SH-SY5Y (cell line): ENCODE measurements around the gene KISS1.

Experiments used
- GATA2 ChIP-seq: IDR thresholded peaks from 2 replicates; pipeline ENCODE4 v1.6.1; 2011; ENCODE audit warnings: mild to moderate bottlenecking, low read depth, low read length
- GATA3 ChIP-seq: IDR thresholded peaks from 2 replicates; pipeline ENCODE4 v1.6.1; 2011; ENCODE audit warnings: low read depth, mild to moderate bottlenecking, low read length, moderate library complexity

Gene KISS1

DNA sequence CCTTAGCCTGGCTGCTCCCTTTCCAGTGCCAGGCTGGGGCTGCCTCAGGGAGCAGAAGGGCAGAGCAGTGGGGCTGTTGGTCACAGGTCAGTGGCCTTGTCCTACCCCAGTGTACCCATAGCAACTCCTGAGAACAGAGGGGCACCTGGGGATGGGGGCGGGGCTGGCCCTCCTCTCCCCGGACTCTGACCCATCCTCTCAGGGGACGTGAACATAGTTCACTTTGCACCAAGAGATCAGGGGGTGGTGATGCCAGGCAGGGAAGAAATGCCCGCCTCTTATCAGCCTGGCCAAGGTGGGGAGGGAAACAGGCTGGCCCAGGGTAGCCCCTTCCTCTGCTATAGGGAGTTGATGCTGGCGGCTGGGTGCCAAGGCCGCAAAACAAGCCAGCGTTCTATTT is 49.3 kb downstream of the KISS1 start:
- TF ChIP-seq GATA3 (no peak), GATA2 (no peak)

DNA sequence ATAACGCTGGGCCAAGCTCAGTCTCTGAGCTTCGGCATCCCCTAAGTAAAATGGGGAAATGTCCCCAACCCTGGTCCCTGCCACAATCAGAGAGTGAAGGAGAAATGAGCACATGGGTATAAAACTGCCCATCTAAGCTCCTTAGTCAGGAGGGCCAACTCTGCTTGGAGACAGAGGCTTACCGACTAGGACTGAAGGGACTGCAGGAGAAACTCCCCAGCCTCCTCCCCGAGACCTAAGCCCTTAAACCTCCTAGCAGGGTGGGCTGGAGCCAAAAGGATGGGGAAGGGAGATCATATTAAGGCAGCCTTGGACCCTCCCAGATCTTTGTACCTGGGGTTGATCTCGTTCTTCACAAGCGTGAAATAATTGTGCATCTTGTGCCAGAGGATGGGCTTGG is 50.0 kb downstream of the KISS1 start:
- TF ChIP-seq GATA2 (no peak), GATA3 (no peak)

DNA sequence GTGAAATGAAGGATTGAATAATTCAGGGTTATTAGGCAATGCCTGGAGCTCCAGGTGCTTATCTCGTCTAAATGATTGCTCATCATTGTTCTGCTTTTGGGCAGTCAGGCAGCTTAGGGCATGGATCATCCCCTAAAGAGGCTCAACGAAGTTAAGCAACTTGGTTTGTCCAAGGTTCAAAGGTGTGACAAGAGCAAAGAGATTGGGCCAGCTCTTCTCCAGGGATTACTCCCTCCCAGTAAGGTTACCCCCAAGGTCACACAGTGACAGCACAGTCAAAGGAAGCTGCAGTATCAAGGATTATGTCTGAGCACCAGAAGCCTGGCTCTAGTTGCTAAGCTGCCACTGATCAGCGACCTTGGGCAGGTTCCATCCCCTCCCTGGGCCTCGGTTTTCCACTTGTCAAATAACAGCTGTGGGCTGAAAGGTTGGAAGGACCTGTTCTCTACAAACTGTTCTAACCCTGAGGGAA is 51.2 kb downstream of the KISS1 start:
- no peak for TF ChIP-seq GATA2
- no peak for TF ChIP-seq GATA3

DNA sequence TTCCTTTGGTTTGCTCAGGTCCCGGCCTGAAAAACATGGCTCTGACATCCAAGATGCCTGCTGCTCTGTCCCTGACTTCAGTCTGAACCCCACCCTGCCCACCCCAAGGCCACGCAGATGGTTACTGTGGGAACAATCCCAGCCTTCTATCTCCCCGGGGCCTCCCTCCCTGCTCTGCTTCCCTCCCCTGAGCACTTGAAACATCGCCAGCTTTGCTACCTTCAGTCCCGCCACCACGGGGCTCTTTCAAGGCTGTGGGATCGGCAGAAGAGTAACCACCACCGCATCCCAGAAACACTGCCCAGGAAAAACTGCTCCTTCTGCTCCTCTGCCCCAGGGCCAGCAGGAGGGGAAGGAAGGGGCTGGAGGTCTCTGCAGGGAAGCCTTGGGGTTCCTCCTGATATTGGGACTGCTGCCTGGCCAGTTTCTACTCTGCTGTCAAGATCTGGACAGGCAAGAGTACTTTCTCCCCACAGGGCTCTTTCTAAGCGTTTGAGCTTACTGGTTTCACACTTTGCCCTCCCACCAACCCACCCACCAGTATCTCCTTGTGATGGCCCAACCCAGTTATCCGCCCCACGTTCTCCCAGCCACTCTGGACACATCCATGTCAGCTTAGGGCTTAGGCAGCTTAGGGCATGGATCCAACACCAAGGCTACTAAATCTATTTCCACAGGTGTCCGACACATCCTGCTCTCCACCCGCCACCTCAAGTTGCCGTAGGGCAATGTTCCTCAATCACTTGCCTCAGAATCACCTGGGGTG is 52.8 kb downstream of the KISS1 start:
- TF ChIP-seq GATA3 (no peak), GATA2 (no peak)

DNA sequence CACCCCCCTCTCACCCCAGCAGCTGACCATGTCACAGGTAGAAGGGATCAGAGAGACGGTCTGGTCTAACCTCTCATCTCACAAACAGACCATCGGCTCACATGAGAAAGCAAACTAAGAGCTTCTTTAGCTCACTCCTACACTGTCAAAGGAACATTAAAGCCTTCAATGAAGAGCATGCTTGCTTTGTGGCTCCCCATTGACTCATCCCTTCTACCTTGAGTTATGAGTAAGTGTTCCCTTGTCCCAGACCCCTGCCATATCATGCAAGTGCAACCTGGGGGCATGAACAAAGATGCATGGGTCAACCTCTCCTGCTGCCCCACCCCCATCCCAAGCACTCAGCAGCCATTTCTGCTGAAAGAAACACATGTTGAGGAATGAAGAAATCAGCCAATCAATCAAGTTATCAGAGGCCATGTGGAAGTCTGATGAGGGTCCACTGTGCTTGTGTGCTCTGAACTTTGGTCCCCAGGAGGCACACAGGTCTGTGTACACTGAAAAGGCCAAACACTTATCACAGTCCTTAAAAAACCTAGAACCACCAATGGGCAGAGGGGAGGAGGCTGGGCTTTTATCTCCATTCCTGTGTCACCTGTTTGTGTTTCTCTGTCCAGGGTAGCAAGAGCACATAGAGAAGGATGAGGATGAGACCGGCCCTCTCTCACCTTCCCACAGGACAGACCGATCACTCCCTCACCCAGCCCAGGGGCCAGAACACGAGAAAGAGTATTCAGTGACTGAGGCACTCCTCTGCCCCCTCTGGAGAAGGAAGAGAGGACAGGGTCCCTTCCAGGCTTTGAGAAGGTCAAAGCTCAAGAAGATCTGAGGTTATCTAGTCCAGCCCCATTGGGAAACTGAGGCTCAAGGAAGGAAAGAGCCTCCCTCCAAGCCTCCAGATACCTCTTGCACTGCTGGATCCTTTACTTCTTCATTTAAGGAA is 54.0 kb downstream of the KISS1 start:
- TF ChIP-seq GATA2 (no peak), GATA3 (no peak)

DNA sequence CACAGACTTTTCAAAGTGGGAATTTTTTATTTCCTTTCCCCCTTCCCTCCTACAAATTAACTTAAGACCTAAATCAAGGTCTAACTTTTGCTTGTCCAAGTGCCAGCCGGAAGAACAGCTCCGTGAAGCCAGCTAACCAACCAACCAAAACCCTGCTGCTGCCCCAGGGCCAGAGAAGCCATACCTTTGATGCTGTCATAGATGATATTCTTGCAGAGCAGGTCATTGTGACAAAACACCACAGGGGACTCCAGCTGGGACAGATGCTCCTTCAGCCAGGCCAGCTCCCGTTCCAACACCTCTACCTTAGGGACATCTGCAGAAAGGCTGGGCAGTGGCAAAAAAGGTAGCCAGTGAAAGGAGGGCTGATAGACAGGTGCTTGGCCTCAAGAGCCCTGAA is 55.2 kb downstream of the KISS1 start:
- TF ChIP-seq GATA3 (no peak), GATA2 (no peak)
